Spleen (tissue), 11 donors: ENCODE results near the gene MYLK. TPM values are rescaled to one million over a fixed set of nuclear protein-coding genes. Genes with fewer than 3 reads are reported as not detected.
A peak's percentile ranks its signal among the peaks of the same experiment; 100 is the strongest.

Experiments used
- DNase-seq: peaks from one replicate; pipeline ENCODE4 v3.0.0-alpha.2; 2020
- H3K27ac ChIP-seq, 8 donors: fragments of 200-600 bp; sonication (generic) in 7 of 8; 1 replicate in 4 of 8; 2 replicates in 4 of 8; pipeline versions ENCODE4 v1.5.0 to v1.8.0; 2016 to 2021; ENCODE audit warnings: inconsistent platforms in 4 of 8, mild to moderate bottlenecking in 4 of 8, moderate library complexity in 1 of 8
- H3K27me3 ChIP-seq, 7 donors: fragments of 200-600 bp; sonication (generic) in 6 of 7; replicated peaks in 1 of 7; 1 replicate in 4 of 7; 2 replicates in 3 of 7; pipeline versions ENCODE4 v1.5.0 to v1.8.0; 2016 to 2021; ENCODE audit warnings: inconsistent platforms in 3 of 7, mild to moderate bottlenecking in 1 of 7
- H3K36me3 ChIP-seq, 6 donors: fragments of 200-600 bp; sonication (generic) in 5 of 6; 1 replicate in 4 of 6; 2 replicates in 2 of 6; pipeline versions ENCODE4 v1.5.0 to v1.8.0; 2016 to 2021; ENCODE audit warnings: inconsistent platforms in 2 of 6
- H3K4me1 ChIP-seq, 6 donors: fragments of 200-600 bp; sonication (generic) in 5 of 6; 1 replicate in 3 of 6; 2 replicates in 3 of 6; pipeline versions ENCODE4 v1.5.0 to v1.8.0; 2016 to 2021; ENCODE audit warnings: inconsistent platforms in 3 of 6
- H3K4me3 ChIP-seq, 8 donors: fragments of 200-600 bp; sonication (generic) in 7 of 8; 1 replicate in 4 of 8; 2 replicates in 4 of 8; pipeline versions ENCODE4 v1.5.0 to v1.8.0; 2016 to 2021; ENCODE audit warnings: inconsistent platforms in 4 of 8, mild to moderate bottlenecking in 4 of 8, moderate library complexity in 2 of 8
- H3K9me3 ChIP-seq, 8 donors: fragments of 200-600 bp; sonication (generic) in 7 of 8; 1 replicate in 4 of 8; 2 replicates in 4 of 8; pipeline versions ENCODE4 v1.5.0 to v1.8.0; 2016 to 2021; ENCODE audit warnings: inconsistent platforms in 4 of 8
- CTCF ChIP-seq, 11 experiments: fragments of 200-600 bp in 7 of 11; fragments of 450-650 bp in 4 of 11; sonication (generic) in 4 of 11; IDR thresholded peaks in 8 of 11; conservative IDR thresholded peaks in 3 of 11; 1 replicate in 7 of 11; 2 replicates in 4 of 11; pipeline versions ENCODE4 v1.4.0 to v1.8.0; 2016 to 2021; ENCODE audit warnings: antibody characterized with exemption in 11 of 11, inconsistent platforms in 4 of 11, mild to moderate bottlenecking in 1 of 11
- POLR2A ChIP-seq, 3 donors: fragments of 450-650 bp; IDR thresholded peaks; one replicate each; pipeline ENCODE4 v1.5.1; 2017; ENCODE audit warnings: antibody characterized with exemption in 3 of 3, mild to moderate bottlenecking in 1 of 3
- POLR2AphosphoS5 ChIP-seq, 3 donors: sonication (generic); formaldehyde crosslinking; IDR thresholded peaks; one replicate each; pipeline ENCODE4 v1.5.1; 2017; ENCODE audit warnings: antibody characterized with exemption in 3 of 3
- WGBS, 5 donors: extraction: QIAGEN DNeasy Blood & Tissue Kit in 3 of 5; methylation state at CpG; one replicate each; pipeline versions ENCODE4 v1.1.5 to v1.1.7; 2013 to 2018; 5-methylcytosine and 5-hydroxymethylcytosine counted together
- intact Hi-C: fragments of 100-400 bp; cut with DNase I; formaldehyde crosslinking; loops from one replicate; pipeline ENCODE4 v1.15.0; 2023; ENCODE audit warnings: low total_unique reads
- polyA plus RNA-seq, 3 donors: library from polyadenylated mRNA; stranded (reverse); fragments of 200-250 nt; gene quantifications; one replicate each; pipeline ENCODE4 v1.2.1, GENCODE V29; 2013
- total RNA-seq, 7 donors: library from RNA; depleted of rRNA in 3 of 7; stranded (reverse); fragments of >200 nt in 3 of 7; fragmentation: NEBNext Ultra II Directional in 4 of 7; extraction: Animal tissue kit (Norgen Biotek cat#: 25700) in 4 of 7; gene quantifications; one replicate each; pipeline versions ENCODE4 v1.1.0 to v1.2.1, GENCODE V29; 2016 to 2021
- donor health status: healthy with polysubstance abuse.
- donor health status: DM: no; HTN: no; CAD: no; lungs with moderate emphysema.
- donor health status: DM: no; HTN: no; CAD: no.
- donor health status: Bipolar disorder and iron deficiency.
- donor health status: healthy.
- donor health status: DM: no; HTN: no; CAD: no.
- donor health status: DM: yes; HTN: yes; CAD: no.

Gene MYLK
- total and polyA plus RNA-seq, 10 donors, result 11.1 to 343 (median 154) TPM

DNA sequence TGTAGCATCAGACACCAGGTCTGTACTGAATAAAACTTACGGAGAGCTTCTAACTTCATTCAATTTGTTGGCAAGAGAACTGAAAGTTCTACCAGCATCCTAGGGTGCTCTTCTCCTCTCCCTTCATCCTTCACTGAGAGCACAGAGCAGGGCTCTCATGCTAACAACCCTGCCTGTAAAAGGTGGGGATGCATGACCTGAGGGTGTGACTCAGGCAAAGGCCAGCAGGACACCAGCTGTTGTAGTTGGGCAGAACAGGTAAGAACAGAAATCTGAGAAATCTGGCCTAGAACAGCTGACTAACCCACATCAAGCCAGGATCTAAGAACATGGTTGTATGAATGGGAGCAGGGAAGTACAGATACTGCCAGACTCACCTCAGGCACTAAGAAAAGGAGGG lies 64.2 kb downstream of the MYLK start:
- Histone ChIP-seq H3K27ac (no peak overlapping the region), H3K4me3 (no peak overlapping the region), H3K36me3 (no peaks in the 10 kb centered on the region), H3K27me3 (no peaks in the 10 kb centered on the region), H3K9me3 (peaks cover 0 to 14% (median 5%) of the 10 kb centered on the region in 8 donors), H3K4me1 (no peaks in the 10 kb centered on the region)
- DNase-seq, result no peak
- 82 to 100% (median 96%) methylated on average over 1 of the region's 1 CpG for WGBS, 5 donors
- intact Hi-C loops, result no loop called here
- TF ChIP-seq CTCF (IDR thresholded peaks at IDR 0.05 in 8 of 11, conservative IDR thresholded peaks at IDR 0.05 in 3 of 11), result no peak
- TF ChIP-seq POLR2A (IDR thresholded peaks at IDR 0.05), result no peak
- no peak for TF ChIP-seq POLR2AphosphoS5 (IDR thresholded peaks at IDR 0.05)

DNA sequence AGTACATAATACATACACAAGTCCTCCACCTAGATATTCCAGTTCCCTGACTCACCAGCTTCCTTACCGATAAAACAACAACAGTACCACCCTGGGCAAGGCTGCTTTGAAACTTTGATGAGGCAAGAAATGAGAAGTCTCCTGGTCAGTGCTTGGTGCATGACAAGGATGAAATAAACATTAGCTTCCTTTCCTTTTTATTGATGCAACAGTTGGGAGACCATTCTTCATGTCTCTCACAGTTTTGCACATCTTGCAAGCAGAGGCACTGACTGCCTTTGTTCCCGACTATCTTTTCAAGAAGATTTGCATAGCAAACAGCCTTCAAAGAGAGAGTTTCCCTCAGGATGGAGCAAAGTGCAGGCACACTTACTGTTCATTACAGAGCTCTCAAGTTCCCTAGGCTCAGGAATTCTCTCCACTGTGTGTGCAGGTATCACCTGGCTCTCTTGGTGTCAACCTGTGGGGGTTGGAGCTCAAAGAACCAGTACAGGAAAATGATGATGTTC lies 65.2 kb downstream of the MYLK start:
- no peak for DNase-seq
- Histone ChIP-seq H3K4me1 (no peaks in the 10 kb centered on the region), H3K4me3 (no peak overlapping the region), H3K36me3 (no peaks in the 10 kb centered on the region), H3K27me3 (no peaks in the 10 kb centered on the region), H3K27ac (peak overlapping the region in 1 of 8 donors; percentile 64), H3K9me3 (peaks cover 0 to 14% (median 4%) of the 10 kb centered on the region in 8 donors)
- WGBS, 5 donors, result 66 to 94% (median 71%) methylated on average over 2 of the region's 2 CpGs
- TF ChIP-seq CTCF (IDR thresholded peaks at IDR 0.05 in 8 of 11, conservative IDR thresholded peaks at IDR 0.05 in 3 of 11) (no peak), POLR2A (IDR thresholded peaks at IDR 0.05) (no peak), POLR2AphosphoS5 (IDR thresholded peaks at IDR 0.05) (no peak)
- intact Hi-C loops, result no loop called here

- Histone ChIP-seq H3K4me3 (no peak overlapping the region), H3K4me1 (no peaks in the 10 kb centered on the region), H3K27ac (peak overlapping the region in 1 of 8 donors; percentile 64), H3K9me3 (peaks cover 0 to 14% (median 4%) of the 10 kb centered on the region in 8 donors), H3K36me3 (no peaks in the 10 kb centered on the region), H3K27me3 (no peaks in the 10 kb centered on the region)
- intact Hi-C loops, result no loop called here
- TF ChIP-seq CTCF (IDR thresholded peaks at IDR 0.05 in 8 of 11, conservative IDR thresholded peaks at IDR 0.05 in 3 of 11), result no peak
- no peak for TF ChIP-seq POLR2AphosphoS5 (IDR thresholded peaks at IDR 0.05)
- TF ChIP-seq POLR2A (IDR thresholded peaks at IDR 0.05), result no peak
- 69 to 79% (median 70%) methylated on average over 5 of the region's 5 CpGs for WGBS, 5 donors
- DNase-seq, result no peak
Observed at GRCh38 chr3:123818324-123818920, 65.7 kb downstream of the MYLK start.

DNA sequence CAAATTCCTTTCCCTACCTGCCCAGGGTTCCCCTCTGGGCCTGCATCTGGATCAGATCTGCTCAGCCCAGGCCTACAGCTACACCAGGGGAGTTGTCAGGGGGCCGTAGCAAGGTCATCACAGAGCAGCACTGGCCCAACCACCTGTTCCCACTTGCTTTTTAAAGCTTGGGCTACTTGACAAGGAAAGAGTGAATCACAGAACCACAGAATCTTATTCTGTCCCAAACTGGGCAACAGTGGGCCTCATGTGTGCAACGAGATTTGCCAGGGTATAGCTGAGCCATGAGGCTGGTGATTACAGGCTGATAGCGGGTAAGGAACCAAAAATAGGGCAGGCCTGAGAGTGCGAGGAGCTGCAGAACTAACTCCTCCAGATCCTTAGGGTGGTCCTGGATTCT lies 66.7 kb downstream of the MYLK start:
- TF ChIP-seq POLR2A (IDR thresholded peaks at IDR 0.05) (no peak), POLR2AphosphoS5 (IDR thresholded peaks at IDR 0.05) (no peak), CTCF (IDR thresholded peaks at IDR 0.05 in 8 of 11, conservative IDR thresholded peaks at IDR 0.05 in 3 of 11) (no peak)
- DNase-seq, result no peak
- no peaks in the 10 kb centered on the region for H3K36me3 ChIP-seq
- H3K4me3 ChIP-seq, result no peak overlapping the region
- H3K27ac ChIP-seq, result peak overlapping the region in 7 of 8 donors; percentile 24 to 69 (median 58)
- intact Hi-C loops, result no loop called here
- no peaks in the 10 kb centered on the region for H3K27me3 ChIP-seq
- 63 to 90% (median 81%) methylated on average over 4 of the region's 4 CpGs for WGBS, 5 donors
- H3K9me3 ChIP-seq, result peaks cover 0 to 10% (median 4%) of the 10 kb centered on the region in 8 donors
- no peaks in the 10 kb centered on the region for H3K4me1 ChIP-seq
